HCT116 (cell line): Measurements from ENCODE around the gene PFDN4. TPM values are rescaled to one million over a fixed set of nuclear protein-coding genes. Genes with fewer than 3 reads are reported as not detected.

Source experiments
- ATAC-seq: fragments of 200-7000 bp; cut with Tn5 transposase; 2 replicates; pipeline ENCODE4 v1.9.1; 2020; ENCODE audit warnings: mild to moderate bottlenecking, moderate library complexity
- BruUV-seq: library from RNA; stranded (reverse); fragments of 400-500 nt; replicated peaks from 2 replicates; lab custom pipeline; 2021; lab: Mats Ljungman, UMichigan
- CTCF ChIA-PET: fragments of 300-600 bp; sonication (Branson Sonifier 250); formaldehyde crosslinking; loops from one replicate; lab custom pipeline; 2021; ENCODE audit warnings: antibody characterized with exemption; lab: Charles Lee
- POLR2A ChIA-PET: fragments of 300-600, 350-600 bp; sonication (Branson Sonifier 250); formaldehyde crosslinking; loops from one replicate; lab custom pipeline; 2021; ENCODE audit warnings: antibody characterized with exemption; lab: Charles Lee
- RAD21 ChIA-PET, 2 experiments: fragments of 300-600 bp; sonication (Branson Sonifier 250); formaldehyde crosslinking; loops; one replicate each; lab custom pipeline; 2023; ENCODE audit warnings: low total read pairs in 2 of 2; ENCODE audit not compliant: uncharacterized antibody in 2 of 2, unreplicated experiment in 2 of 2, low non-redundant PET in 1 of 2; lab: Charles Lee
- DNase-seq: peaks from one replicate; pipeline ENCODE4 v3.0.0-alpha.2; 2010; ENCODE audit warnings: low read depth, low spot score
- H2AFZ ChIP-seq: fragments of 200-600 bp; shearing (Covaris generic), sonication (generic); 2 replicates; pipeline ENCODE4 v1.6.1; 2017; ENCODE audit warnings: low read depth, mixed run types, mixed read lengths, antibody characterized with exemption, low read length; ENCODE audit not compliant: poor library complexity, severe bottlenecking
- H3K27ac ChIP-seq: 2 replicates; pipeline ENCODE4 v1.5.1; 2012; ENCODE audit warnings: low read depth, low read length
- H3K27me3 ChIP-seq: fragments of 200-600 bp; sonication (generic); 2 replicates; pipeline ENCODE4 v1.6.1; 2016; ENCODE audit warnings: mixed run types, low read length, mixed read lengths; ENCODE audit not compliant: insufficient read depth
- H3K36me3 ChIP-seq, 2 experiments: fragments of 200-500 bp in 1 of 2; fragments of 200-600 bp in 1 of 2; sonication (Bioruptor generic) in 1 of 2; sonication (generic) in 1 of 2; 2 replicates each; pipeline versions ENCODE4 v1.5.1 to v1.6.1; 2014 to 2016; ENCODE audit warnings: low read length in 2 of 2, inconsistent platforms in 1 of 2, mixed read lengths in 1 of 2, mixed run types in 1 of 2; ENCODE audit not compliant: insufficient read depth in 2 of 2, control insufficient read depth in 1 of 2
- H3K4me1 ChIP-seq, 2 experiments: fragments of 200-600 bp in 1 of 2; sonication (generic) in 1 of 2; 2 replicates each; pipeline versions ENCODE4 v1.5.1 to v1.6.1; 2012 to 2017; ENCODE audit warnings: low read length in 2 of 2, inconsistent platforms in 1 of 2, mild to moderate bottlenecking in 1 of 2, mixed read lengths in 1 of 2, mixed run types in 1 of 2, moderate library complexity in 1 of 2; ENCODE audit not compliant: insufficient read depth in 2 of 2, control insufficient read depth in 1 of 2
- H3K4me2 ChIP-seq: fragments of 200-600 bp; sonication (generic); 2 replicates; pipeline ENCODE4 v1.6.1; 2017; ENCODE audit warnings: mixed run types, low read length, mixed read lengths
- H3K4me3 ChIP-seq, 2 experiments: fragments of 200-600 bp in 1 of 2; sonication (generic) in 1 of 2; replicated peaks in 1 of 2; 2 replicates each; pipeline ENCODE4 v1.5.1; 2011 to 2016; ENCODE audit warnings: low read length in 2 of 2, control low read depth in 1 of 2, low read depth in 1 of 2, mild to moderate bottlenecking in 1 of 2, mixed read lengths in 1 of 2, mixed run types in 1 of 2
- H3K79me2 ChIP-seq: fragments of 200-600 bp; sonication (generic); 2 replicates; pipeline ENCODE4 v1.6.1; 2017; ENCODE audit warnings: mild to moderate bottlenecking, mixed run types, low read length, moderate library complexity, mixed read lengths; ENCODE audit not compliant: insufficient read depth
- H3K9ac ChIP-seq: fragments of 200-600 bp; sonication (generic); 2 replicates; pipeline ENCODE4 v1.6.1; 2016; ENCODE audit warnings: low read length, mixed read lengths
- H3K9me2 ChIP-seq: fragments of 200-600 bp; sonication (generic), shearing (Covaris generic); 2 replicates; pipeline ENCODE4 v1.6.1; 2017; ENCODE audit warnings: mixed run types, mild to moderate bottlenecking, moderate library complexity; ENCODE audit not compliant: insufficient read depth
- H3K9me3 ChIP-seq, 2 experiments: fragments of 200-500 bp in 1 of 2; fragments of 200-600 bp in 1 of 2; sonication (Bioruptor generic) in 1 of 2; sonication (generic) in 1 of 2; 2 replicates each; pipeline ENCODE4 v1.6.1; 2014 to 2017; ENCODE audit warnings: low read length in 2 of 2, mixed read lengths in 2 of 2, inconsistent platforms in 1 of 2, low read depth in 1 of 2, mild to moderate bottlenecking in 1 of 2, mixed run types in 1 of 2, moderate library complexity in 1 of 2; ENCODE audit not compliant: control insufficient read depth in 1 of 2, insufficient read depth in 1 of 2
- H4K20me1 ChIP-seq: fragments of 200-600 bp; sonication (generic), shearing (Covaris generic); 2 replicates; pipeline ENCODE4 v1.6.1; 2017; ENCODE audit warnings: mixed run types, mild to moderate bottlenecking, moderate library complexity; ENCODE audit not compliant: insufficient read depth
- CBX3 ChIP-seq: IDR thresholded peaks from 2 replicates; pipeline ENCODE4 v1.6.1; 2012; ENCODE audit warnings: low read depth
- CEBPB ChIP-seq: IDR thresholded peaks from 2 replicates; pipeline ENCODE4 v1.6.1; 2012; ENCODE audit warnings: low read depth
- EGR1 ChIP-seq: IDR thresholded peaks from 2 replicates; pipeline ENCODE4 v1.6.1; 2012; ENCODE audit warnings: low read depth
- ELF1 ChIP-seq: IDR thresholded peaks from 2 replicates; pipeline ENCODE4 v1.6.1; 2012; ENCODE audit warnings: low read depth, borderline replicate concordance
- EZH2 ChIP-seq: fragments of 200-600 bp; sonication (generic); IDR thresholded peaks from 2 replicates; pipeline ENCODE4 v1.6.1; 2017; ENCODE audit warnings: antibody characterized with exemption, mixed run types
- EZH2phosphoT487 ChIP-seq: fragments of 200-600 bp; IDR thresholded peaks from 2 replicates; pipeline ENCODE4 v1.6.1; 2018; ENCODE audit warnings: antibody characterized with exemption, borderline replicate concordance
- FOSL1 ChIP-seq: IDR thresholded peaks from 2 replicates; pipeline ENCODE4 v1.6.1; 2012; ENCODE audit warnings: low read depth
- JUND ChIP-seq: IDR thresholded peaks from 2 replicates; pipeline ENCODE4 v1.6.1; 2012
- POLR2A ChIP-seq: IDR thresholded peaks from 2 replicates; pipeline ENCODE4 v1.7.0; 2011; ENCODE audit warnings: borderline replicate concordance; ENCODE audit not compliant: insufficient read depth, insufficient read length; ENCODE audit errors: extremely low read depth
- RAD21 ChIP-seq: IDR thresholded peaks from 2 replicates; pipeline ENCODE4 v1.6.1; 2012; ENCODE audit warnings: low read depth, mild to moderate bottlenecking
- SIN3A ChIP-seq: IDR thresholded peaks from 2 replicates; pipeline ENCODE4 v1.6.1; 2012; ENCODE audit warnings: low read depth
- SRF ChIP-seq: IDR thresholded peaks from 2 replicates; pipeline ENCODE4 v1.6.1; 2012; ENCODE audit warnings: low read depth
- YY1 ChIP-seq: IDR thresholded peaks from 2 replicates; pipeline ENCODE4 v1.6.1; 2011; ENCODE audit warnings: low read length, low read depth, moderate library complexity, mild to moderate bottlenecking; ENCODE audit not compliant: insufficient replicate concordance; ENCODE audit errors: extremely low read depth
- ZNF274 ChIP-seq: fragments of 200-500 bp; sonication (Bioruptor generic); IDR thresholded peaks from 2 replicates; pipeline ENCODE4 v1.6.1; 2014; ENCODE audit warnings: mild to moderate bottlenecking, low read depth, low read length, inconsistent platforms
- intact Hi-C: fragments of 100-400 bp; cut with micrococcal nuclease; formaldehyde crosslinking; loops from 2 replicates; pipeline ENCODE4 v1.10.0; 2022
- total RNA-seq: library from RNA; stranded (reverse); gene quantifications from one replicate; pipeline ENCODE4 v1.2.1, GENCODE V29; 2021; ENCODE audit not compliant: unreplicated experiment
- TF ChIP-seq, protein P1 (sequence below): IDR thresholded peaks from 2 replicates; pipeline ENCODE4 v1.6.1; 2012
- TF ChIP-seq, protein P2 (sequence below): IDR thresholded peaks from 2 replicates; pipeline ENCODE4 v1.6.1; 2011; ENCODE audit warnings: mild to moderate bottlenecking, low read length, moderate library complexity; ENCODE audit not compliant: insufficient replicate concordance; ENCODE audit errors: extremely low read depth
- TF ChIP-seq, protein P3 (sequence below): IDR thresholded peaks from 2 replicates; pipeline ENCODE4 v1.6.1; 2012; ENCODE audit warnings: low read depth
- TF ChIP-seq, protein P4 (sequence below), 3 experiments: fragments of 200-600 bp in 1 of 3; sonication (generic) in 1 of 3; IDR thresholded peaks in 2 of 3; conservative IDR thresholded peaks in 1 of 3; 2 replicates each; pipeline ENCODE4 v1.5.1; 2012 to 2017; ENCODE audit warnings: low read depth in 2 of 3, low read length in 2 of 3, antibody characterized with exemption in 1 of 3, borderline replicate concordance in 1 of 3, control low read depth in 1 of 3, mild to moderate bottlenecking in 1 of 3, mixed read lengths in 1 of 3, mixed run types in 1 of 3, moderate library complexity in 1 of 3; ENCODE audit not compliant: insufficient read depth in 1 of 3
- TF ChIP-seq, protein P5 (sequence below): IDR thresholded peaks from 2 replicates; pipeline ENCODE4 v1.6.1; 2012

PFDN4 gene
- total RNA-seq, 1 experiment from 2014 or later: 71.5 TPM

DNA sequence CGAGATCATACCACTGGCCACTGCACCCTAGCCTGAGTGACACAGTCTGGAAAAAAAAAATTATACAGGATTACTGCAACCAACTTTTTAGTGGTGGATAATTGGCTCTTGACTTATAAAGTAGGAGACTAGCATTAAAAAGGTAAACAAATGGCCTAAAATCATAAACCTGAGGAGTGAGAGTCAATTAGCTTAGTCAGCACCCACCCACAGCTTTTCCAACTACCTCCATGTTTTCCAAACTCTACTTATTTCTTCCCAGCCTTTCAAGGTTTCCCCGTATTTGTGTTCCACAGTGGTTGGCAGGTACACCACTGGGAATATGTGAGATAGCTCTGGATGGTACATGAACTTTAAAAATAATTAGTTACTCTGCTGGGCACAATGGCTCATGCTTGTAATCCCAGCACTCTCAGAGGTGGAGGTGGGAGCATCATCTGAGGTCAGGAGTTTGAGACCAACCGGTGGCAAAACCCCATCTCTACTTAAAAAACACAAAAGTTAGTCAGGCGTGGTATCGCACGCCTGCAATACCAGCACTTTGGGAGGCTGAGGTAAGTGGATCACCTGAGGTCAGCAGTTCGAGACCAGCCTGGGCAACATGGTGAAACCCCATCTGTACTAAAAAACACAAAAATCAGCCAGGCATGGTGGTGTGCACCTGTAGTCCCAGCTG, 40.8 kb upstream of the PFDN4 start:
- peak overlapping the region; percentile 94 for H3K27ac ChIP-seq
- CTCF ChIA-PET: interaction anchor here (3.7 kb wide), 1 partner anchor 63 kb away, joined by 15 read pairs; no protein-coding TSS in a partner anchor
- POLR2A ChIA-PET: interaction anchor here (0.8 kb wide), 1 partner anchor 40 kb away, joined by 3 read pairs; no protein-coding TSS in a partner anchor
- H4K20me1 ChIP-seq: no peaks in the 10 kb centered on the region
- RAD21 ChIA-PET: no interaction called here
- BruUV-seq: no TSS peak
- no peaks in the 10 kb centered on the region for H3K9me3 ChIP-seq
- DNase-seq (no peak), ATAC-seq (no peak)
- H3K9ac ChIP-seq: peak overlapping the region; percentile 67
- peaks cover 20 to 38% of the 10 kb centered on the region in 2 experiments; a peak in 3 of 4 replicates for H3K36me3 ChIP-seq
- no peaks in the 10 kb centered on the region for H3K9me2 ChIP-seq
- intact Hi-C loops: no loop called here
- H3K27me3 ChIP-seq: no peaks in the 10 kb centered on the region
- H3K79me2 ChIP-seq: peaks cover 35% of the 10 kb centered on the region; the same call in 1 of the 2 replicates
- no peak overlapping the region for H2AFZ ChIP-seq
- H3K4me3 ChIP-seq: no peak overlapping the region; a peak in 2 of 4 replicates
- peaks cover 60 to 68% of the 10 kb centered on the region in 2 experiments for H3K4me1 ChIP-seq
- peak overlapping the region; percentile 94 for H3K4me2 ChIP-seq
- TF ChIP-seq YY1 (no peak), SIN3A (no peak), ZNF274 (no peak), ELF1 (no peak), RAD21 (no peak), EZH2phosphoT487 (no peak), JUND (no peak), CEBPB (no peak), CBX3 (no peak), SRF (no peak), EZH2 (no peak), POLR2A (no peak), FOSL1 (no peak), EGR1 (no peak)
- TF ChIP-seq, protein P1, sequence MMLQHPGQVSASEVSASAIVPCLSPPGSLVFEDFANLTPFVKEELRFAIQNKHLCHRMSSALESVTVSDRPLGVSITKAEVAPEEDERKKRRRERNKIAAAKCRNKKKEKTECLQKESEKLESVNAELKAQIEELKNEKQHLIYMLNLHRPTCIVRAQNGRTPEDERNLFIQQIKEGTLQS: no peak
- TF ChIP-seq, protein P2, sequence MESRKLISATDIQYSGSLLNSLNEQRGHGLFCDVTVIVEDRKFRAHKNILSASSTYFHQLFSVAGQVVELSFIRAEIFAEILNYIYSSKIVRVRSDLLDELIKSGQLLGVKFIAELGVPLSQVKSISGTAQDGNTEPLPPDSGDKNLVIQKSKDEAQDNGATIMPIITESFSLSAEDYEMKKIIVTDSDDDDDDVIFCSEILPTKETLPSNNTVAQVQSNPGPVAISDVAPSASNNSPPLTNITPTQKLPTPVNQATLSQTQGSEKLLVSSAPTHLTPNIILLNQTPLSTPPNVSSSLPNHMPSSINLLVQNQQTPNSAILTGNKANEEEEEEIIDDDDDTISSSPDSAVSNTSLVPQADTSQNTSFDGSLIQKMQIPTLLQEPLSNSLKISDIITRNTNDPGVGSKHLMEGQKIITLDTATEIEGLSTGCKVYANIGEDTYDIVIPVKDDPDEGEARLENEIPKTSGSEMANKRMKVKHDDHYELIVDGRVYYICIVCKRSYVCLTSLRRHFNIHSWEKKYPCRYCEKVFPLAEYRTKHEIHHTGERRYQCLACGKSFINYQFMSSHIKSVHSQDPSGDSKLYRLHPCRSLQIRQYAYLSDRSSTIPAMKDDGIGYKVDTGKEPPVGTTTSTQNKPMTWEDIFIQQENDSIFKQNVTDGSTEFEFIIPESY: no peak
- TF ChIP-seq, protein P3, sequence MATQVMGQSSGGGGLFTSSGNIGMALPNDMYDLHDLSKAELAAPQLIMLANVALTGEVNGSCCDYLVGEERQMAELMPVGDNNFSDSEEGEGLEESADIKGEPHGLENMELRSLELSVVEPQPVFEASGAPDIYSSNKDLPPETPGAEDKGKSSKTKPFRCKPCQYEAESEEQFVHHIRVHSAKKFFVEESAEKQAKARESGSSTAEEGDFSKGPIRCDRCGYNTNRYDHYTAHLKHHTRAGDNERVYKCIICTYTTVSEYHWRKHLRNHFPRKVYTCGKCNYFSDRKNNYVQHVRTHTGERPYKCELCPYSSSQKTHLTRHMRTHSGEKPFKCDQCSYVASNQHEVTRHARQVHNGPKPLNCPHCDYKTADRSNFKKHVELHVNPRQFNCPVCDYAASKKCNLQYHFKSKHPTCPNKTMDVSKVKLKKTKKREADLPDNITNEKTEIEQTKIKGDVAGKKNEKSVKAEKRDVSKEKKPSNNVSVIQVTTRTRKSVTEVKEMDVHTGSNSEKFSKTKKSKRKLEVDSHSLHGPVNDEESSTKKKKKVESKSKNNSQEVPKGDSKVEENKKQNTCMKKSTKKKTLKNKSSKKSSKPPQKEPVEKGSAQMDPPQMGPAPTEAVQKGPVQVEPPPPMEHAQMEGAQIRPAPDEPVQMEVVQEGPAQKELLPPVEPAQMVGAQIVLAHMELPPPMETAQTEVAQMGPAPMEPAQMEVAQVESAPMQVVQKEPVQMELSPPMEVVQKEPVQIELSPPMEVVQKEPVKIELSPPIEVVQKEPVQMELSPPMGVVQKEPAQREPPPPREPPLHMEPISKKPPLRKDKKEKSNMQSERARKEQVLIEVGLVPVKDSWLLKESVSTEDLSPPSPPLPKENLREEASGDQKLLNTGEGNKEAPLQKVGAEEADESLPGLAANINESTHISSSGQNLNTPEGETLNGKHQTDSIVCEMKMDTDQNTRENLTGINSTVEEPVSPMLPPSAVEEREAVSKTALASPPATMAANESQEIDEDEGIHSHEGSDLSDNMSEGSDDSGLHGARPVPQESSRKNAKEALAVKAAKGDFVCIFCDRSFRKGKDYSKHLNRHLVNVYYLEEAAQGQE: no peak
- TF ChIP-seq, protein P4, sequence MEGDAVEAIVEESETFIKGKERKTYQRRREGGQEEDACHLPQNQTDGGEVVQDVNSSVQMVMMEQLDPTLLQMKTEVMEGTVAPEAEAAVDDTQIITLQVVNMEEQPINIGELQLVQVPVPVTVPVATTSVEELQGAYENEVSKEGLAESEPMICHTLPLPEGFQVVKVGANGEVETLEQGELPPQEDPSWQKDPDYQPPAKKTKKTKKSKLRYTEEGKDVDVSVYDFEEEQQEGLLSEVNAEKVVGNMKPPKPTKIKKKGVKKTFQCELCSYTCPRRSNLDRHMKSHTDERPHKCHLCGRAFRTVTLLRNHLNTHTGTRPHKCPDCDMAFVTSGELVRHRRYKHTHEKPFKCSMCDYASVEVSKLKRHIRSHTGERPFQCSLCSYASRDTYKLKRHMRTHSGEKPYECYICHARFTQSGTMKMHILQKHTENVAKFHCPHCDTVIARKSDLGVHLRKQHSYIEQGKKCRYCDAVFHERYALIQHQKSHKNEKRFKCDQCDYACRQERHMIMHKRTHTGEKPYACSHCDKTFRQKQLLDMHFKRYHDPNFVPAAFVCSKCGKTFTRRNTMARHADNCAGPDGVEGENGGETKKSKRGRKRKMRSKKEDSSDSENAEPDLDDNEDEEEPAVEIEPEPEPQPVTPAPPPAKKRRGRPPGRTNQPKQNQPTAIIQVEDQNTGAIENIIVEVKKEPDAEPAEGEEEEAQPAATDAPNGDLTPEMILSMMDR (IDR thresholded peaks at IDR 0.05 in 2 of 3, conservative IDR thresholded peaks at IDR 0.05 in 1 of 3; ENCODE audit: borderline replicate concordance in 1 of 3, insufficient read depth in 1 of 3, low read depth in 2 of 3, low read length in 2 of 3): no peak
- TF ChIP-seq, protein P5, sequence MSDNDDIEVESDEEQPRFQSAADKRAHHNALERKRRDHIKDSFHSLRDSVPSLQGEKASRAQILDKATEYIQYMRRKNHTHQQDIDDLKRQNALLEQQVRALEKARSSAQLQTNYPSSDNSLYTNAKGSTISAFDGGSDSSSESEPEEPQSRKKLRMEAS: no peak
